GM18505 (cell line): ENCODE data around the gene INPP5J.
"Not testable (repeated sequence)": the region's sequence is repeated elsewhere in the genome, so short reads cannot be mapped to it uniquely, and the experiment has no call there.

Source experiments
- ATAC-seq: cut with Tn5 transposase; IDR thresholded peaks from one replicate; pipeline ENCODE4 v1.9.1; 2021; ENCODE audit not compliant: unreplicated experiment
- POLR2A ChIP-seq: IDR thresholded peaks from 4 replicates; pipeline ENCODE4 v1.6.1; 2011; ENCODE audit warnings: borderline replicate concordance; ENCODE audit not compliant: insufficient read depth, insufficient read length; ENCODE audit errors: extremely low read depth

The INPP5J gene

DNA sequence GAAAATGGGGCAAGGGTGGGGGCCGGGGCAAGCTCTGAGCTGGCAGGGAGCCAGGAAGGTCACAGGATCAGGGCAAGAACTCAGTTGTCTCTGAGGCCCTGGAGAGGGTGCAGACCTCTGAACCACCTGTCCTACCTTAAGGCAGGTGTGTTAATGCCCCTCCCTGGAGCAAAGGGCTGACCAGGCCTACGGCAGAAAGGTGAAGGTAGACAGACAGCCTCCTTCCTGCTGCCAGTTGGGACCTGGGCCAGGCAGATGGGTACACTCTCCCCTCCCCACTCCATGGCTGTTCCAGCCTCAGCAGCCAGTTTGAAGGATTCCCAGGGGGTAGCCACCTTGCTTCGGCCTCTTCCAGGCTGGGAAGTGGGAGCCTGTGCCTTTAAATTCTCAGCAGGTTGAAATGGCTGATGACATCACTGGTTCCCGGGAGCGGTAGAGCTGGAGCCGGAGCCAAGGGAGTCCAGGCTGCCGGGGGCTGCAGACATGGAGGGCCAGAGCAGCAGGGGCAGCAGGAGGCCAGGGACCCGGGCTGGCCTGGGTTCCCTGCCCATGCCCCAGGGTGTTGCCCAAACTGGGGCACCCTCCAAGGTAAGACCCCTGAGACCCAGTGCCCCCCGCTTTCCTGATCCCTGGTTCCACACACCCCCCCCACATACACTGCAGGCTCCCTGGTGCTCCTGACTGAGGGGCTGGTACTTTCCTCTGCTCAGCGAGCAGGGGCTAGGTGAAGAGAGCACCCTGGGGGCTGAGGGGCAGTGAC lies at the start of gene INPP5J:
Gene INPP5J, plus strand, starts transcription at position 435 of the 760 bp plus-strand sequence. Its CDS starts 49 bp downstream, at position 484.
- ATAC-seq = no peak
- no peak for TF ChIP-seq POLR2A

DNA sequence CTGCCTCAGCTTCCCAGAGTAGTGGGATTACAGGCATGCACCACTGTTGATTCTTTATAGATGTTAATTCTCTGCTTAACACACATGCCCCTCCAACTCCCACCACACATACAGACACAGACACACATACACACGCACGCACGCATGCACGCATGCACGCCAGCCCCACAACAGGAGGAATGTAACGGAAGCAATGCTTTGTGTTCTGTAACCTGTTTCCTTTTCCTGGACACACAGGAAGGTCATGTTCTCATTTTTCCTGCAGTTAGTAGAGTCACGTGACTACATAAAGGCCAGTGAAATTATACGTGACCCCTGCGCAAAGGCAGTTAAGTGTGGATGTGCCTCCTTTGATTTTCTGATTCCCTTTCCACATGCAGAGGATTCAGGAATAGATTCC lies 49.6 kb upstream of the INPP5J start:
- ATAC-seq = not testable (repeated sequence)

DNA sequence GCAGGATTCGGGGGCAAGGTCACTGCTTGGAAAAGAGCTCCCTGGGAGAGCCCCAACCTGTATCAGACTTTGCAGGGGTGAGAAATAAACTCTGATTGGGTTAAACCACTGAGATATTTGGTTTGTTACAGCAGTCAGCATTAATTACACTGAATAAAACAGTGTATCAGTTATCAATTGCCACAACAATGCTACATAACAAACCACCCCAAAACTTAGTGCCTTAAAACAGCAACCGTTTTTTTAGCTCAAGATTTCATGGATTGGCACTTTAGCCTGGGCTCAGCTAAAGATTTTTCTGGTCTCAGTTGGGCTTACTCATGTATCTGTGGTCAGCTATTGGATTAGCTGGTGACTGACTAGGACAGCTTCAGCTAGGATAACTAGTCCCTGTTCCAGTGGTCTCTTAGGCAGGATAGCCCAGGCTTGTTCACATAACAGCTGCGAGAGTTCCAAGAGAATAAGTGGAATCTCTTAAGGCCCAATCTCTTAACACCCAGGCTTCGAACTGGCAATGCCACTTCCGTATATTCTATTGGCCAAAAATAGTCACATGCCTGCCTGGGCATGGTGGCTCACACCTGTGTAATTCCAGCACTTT lies 49.1 kb upstream of the INPP5J start:
- not testable (repeated sequence) for ATAC-seq

DNA sequence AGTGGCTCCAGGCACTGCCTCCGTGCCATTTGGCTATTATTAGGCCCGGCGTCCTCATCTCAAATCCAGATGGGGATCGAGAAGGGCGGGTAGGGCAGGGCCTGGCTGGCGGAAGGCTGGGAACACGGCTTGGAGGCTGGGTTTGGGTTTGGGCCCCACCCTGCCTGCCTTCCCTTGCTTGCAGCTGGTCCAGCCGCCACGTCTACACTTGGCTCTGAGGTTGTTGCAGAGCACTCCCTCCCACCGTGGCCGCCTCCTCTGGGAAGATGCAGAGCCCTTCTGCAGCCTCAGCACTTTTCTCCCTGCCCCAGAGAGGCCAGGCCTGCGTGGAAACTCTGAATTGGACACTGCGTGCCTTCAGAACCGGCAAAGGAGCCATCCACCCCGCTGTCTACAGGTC lies 46.8 kb upstream of the INPP5J start:
- no peak for TF ChIP-seq POLR2A
- ATAC-seq = no peak

DNA sequence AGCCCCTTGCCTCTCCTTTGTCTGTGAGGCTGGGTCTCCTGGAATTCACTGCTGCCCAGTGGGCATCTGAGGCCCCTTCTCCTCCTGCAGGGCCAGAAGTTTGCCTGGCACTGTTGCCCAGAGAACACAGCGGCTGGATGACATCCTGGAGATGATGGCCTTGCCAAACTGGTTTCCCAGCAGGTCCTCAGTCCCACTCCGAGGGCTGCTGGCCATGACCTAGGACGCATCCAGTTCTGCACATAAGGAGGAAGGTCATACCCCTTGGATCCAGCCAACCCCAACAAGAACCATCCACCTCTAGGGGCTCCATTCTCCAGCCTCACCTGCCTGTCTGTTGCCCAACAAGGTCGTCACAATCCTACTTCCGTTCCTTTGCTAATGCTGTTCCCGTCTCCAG lies 45.1 kb upstream of the INPP5J start:
- no peak for TF ChIP-seq POLR2A
- no peak for ATAC-seq

DNA sequence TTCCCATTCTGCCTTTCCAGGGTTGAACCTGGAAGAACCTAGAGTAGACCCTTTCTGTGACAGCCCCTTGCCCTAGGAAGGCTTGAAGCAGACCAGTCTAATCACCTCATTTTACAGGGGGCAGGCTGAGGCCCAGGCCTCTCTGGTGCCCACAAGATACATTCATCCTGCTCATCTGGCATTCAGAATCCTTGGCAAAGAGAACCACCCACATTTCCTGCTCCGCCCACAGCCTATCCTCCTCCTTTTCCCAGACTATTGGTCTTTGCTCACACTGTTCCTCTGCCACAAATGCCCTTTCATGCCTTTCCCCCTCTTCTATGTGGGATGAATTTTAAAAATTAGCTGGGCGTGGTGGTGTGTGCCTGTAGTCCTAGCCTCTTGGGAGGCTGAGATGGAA lies 44.4 kb upstream of the INPP5J start:
- ATAC-seq = not testable (repeated sequence)

GRCh38 chr22:31079095-31079642 lies 43.6 kb upstream of the INPP5J start:
- no peak for ATAC-seq
- no peak for TF ChIP-seq POLR2A

GRCh38 chr22:31080164-31080847 lies 42.5 kb upstream of the INPP5J start:
- no peak for TF ChIP-seq POLR2A
- ATAC-seq = no peak

DNA sequence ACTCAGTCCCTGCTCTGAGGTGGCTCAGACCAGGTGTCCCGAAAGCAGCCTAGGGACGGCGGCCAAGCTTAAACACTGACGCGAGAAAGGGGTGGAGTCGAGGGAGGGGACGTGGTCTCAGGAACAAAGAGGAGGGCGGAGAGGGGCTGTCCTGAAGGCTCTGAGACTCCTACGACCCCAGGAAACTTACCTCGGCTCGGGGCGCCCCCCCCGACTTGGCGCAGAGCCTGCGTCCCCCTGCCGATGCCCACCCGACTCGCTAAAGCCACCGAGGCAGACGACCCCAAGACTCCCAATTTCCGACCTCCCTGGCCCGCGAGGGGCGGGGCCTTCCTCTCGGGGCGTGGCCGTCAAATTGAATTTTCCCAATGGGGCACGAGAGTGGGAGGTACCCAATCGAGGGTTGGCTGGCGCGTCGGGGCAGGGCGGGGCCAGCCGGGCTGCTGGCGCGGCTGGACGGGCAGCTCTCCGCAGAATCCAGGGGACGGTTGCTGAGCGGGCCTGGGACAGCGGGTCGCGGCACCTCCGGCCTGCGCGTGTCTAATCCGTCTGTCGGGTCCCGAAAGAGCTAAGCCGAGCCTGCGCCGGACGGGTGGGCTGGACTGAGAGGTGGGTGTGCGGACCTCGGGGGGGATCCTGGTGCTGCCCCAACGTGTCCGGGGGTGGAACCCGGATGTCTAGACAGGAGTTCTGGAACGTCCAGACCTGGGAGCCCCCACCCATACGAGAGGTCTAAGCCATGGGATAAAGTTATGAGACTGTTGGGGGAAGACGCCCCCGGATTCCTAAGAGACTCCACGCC lies 41.7 kb upstream of the INPP5J start, which contains the start of gene SMTN:
Gene SMTN, plus strand, starts transcription at position 471 of the 802 bp plus-strand sequence. CDS start 1,941 bp downstream, outside the sequence.
- ATAC-seq = peak; percentile 45
- peak; percentile 68 for TF ChIP-seq POLR2A

- TF ChIP-seq POLR2A = no peak
- ATAC-seq = no peak
These were observed 40.7 kb upstream of the INPP5J start for GRCh38 chr22:31081963-31082605.

GRCh38 chr22:31082606-31083376 lies 40.0 kb upstream of the INPP5J start:
- no peak for ATAC-seq
- peak; percentile 6 for TF ChIP-seq POLR2A

DNA sequence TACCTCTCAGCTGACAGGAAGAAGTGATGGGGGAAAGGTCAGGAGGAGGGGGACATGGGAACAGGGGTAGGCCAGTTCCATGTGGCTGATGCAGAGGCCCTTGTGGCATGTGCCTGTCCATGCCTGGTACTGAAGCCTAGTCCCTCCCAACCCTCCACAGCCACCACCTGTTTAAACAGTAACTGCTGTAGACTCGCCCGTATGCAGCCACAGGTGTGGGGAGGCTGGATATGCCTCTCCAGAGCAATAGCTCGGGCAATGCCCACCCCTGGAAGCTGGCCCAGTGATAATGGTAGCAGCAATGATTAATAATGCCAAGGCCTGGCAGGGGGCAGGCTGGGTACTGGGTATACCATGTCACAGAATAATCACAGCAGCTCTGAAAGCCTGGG lies 39.4 kb upstream of the INPP5J start:
- ATAC-seq = no peak
- TF ChIP-seq POLR2A = no peak
